ENCODE measurements around the gene OST4. TPM values are rescaled to one million over a fixed set of nuclear protein-coding genes. Genes with fewer than 3 reads are reported as not detected.

The OST4 gene
- polyA plus RNA-seq, 3 donors = 209 to 635 (median 615) TPM

DNA sequence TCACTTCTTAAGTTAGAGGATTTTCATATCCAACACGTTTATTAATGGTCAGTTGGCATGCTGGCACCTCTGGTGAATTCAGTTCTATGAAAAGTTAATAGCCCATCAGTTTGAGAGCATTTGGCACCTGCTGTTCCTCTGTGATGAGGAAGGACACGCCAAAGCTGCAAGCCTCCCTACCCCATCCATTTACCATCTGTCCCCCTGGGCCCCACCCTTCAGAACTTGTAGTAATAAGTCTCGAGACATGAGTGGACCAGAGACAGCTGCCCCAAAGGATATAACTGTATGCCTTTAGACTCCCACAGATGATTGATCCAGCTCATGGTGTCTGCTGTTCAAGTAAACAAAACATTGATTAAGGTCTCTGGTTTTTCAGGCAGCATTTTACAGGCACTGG, 6.3 kb downstream of the OST4 start:
- intact Hi-C loops (cut with micrococcal nuclease) = no loop called here
- whole genome bisulfite sequencing (ENCODE audit: insufficient coverage) = 100% methylated on average over 1 of the region's 3 CpGs
- H3K27me3 Mint-ChIP-seq (ENCODE audit: low read depth in 3 of 3) = peaks cover 0 to 2% (median 0%) of the 10 kb centered on the region in 3 donors
- Histone ChIP-seq H3K4me3 (replicated peaks in 1 of 3; ENCODE audit: low read depth in 2 of 3, low read length in 3 of 3) (no peak overlapping the region), H3K36me3 (replicated peaks in 1 of 2; ENCODE audit: control insufficient read depth in 1 of 2, insufficient read depth in 2 of 2, low read length in 2 of 2) (peaks cover 31 to 60% of the 10 kb centered on the region in 2 donors), H3K4me2 (replicated peaks; ENCODE audit: extremely low read depth, low read length, poor library complexity, severe bottlenecking) (no peak overlapping the region), H3K4me1 (ENCODE audit: control insufficient read depth in 1 of 2, insufficient read depth in 2 of 2, low read length in 2 of 2) (peaks cover under 1 to 2% of the 10 kb centered on the region in 2 donors), H2AFZ (ENCODE audit: insufficient read depth, low read depth, low read length, poor library complexity, severe bottlenecking) (no peak overlapping the region), H3K9me3 (replicated peaks in 1 of 2; ENCODE audit: control insufficient read depth in 1 of 2, insufficient read depth in 1 of 2, low read length in 2 of 2) (no peaks in the 10 kb centered on the region), H4K20me1 (ENCODE audit: insufficient read depth, low read length) (peaks cover 15% of the 10 kb centered on the region), H3K9ac (ENCODE audit: insufficient read depth, low read length, poor library complexity, severe bottlenecking) (no peak overlapping the region), H3K79me2 (ENCODE audit: insufficient read depth, low read length) (peaks cover 13% of the 10 kb centered on the region), H3K27me3 (ENCODE audit: control insufficient read depth in 2 of 2, insufficient read depth in 2 of 2, low read length in 2 of 2) (no peaks in the 10 kb centered on the region), H3K27ac (ENCODE audit: low read depth in 1 of 2, low read length in 2 of 2) (no peak overlapping the region)
- TF ChIP-seq, protein P1, sequence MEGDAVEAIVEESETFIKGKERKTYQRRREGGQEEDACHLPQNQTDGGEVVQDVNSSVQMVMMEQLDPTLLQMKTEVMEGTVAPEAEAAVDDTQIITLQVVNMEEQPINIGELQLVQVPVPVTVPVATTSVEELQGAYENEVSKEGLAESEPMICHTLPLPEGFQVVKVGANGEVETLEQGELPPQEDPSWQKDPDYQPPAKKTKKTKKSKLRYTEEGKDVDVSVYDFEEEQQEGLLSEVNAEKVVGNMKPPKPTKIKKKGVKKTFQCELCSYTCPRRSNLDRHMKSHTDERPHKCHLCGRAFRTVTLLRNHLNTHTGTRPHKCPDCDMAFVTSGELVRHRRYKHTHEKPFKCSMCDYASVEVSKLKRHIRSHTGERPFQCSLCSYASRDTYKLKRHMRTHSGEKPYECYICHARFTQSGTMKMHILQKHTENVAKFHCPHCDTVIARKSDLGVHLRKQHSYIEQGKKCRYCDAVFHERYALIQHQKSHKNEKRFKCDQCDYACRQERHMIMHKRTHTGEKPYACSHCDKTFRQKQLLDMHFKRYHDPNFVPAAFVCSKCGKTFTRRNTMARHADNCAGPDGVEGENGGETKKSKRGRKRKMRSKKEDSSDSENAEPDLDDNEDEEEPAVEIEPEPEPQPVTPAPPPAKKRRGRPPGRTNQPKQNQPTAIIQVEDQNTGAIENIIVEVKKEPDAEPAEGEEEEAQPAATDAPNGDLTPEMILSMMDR (IDR thresholded peaks at IDR 0.05) = no peak
- DNase-seq = no peak
- peaks cover 48 to 70% of the 10 kb centered on the region in 2 donors for H3K36me3 Mint-ChIP-seq
- no peaks in the 10 kb centered on the region for H3K9me3 Mint-ChIP-seq
- no peak overlapping the region for H3K27ac Mint-ChIP-seq
- no peak overlapping the region for H3K4me3 Mint-ChIP-seq
- peaks cover 8% of the 10 kb centered on the region for H3K4me1 Mint-ChIP-seq

DNA sequence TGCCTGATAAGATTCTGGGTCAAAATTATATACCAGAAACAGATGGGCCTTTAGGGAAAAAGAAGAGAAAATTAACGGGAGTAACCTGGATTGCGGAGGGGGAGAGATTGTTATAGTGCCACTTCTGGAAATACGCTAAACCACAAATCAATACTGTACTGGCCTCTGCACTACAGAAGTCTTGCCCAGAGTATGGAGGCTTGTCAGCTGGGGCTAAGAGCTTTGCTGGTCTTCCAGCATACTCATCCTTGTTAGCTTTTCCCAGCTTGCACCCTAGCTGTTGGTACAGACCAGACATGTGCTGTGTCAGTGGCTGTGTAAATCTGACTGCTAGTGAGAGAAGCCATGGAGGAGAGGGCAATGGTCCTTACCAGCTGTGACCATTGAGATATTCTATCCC, 11.1 kb downstream of the OST4 start:
- Mint-ChIP-seq H3K4me3 (no peak overlapping the region), H3K4me1 (no peaks in the 10 kb centered on the region), H3K27ac (no peak overlapping the region), H3K9me3 (no peaks in the 10 kb centered on the region), H3K27me3 (ENCODE audit: low read depth in 3 of 3) (peaks cover 0 to 2% (median 0%) of the 10 kb centered on the region in 3 donors), H3K36me3 (peaks cover 38 to 58% of the 10 kb centered on the region in 2 donors)
- WGBS (ENCODE audit: insufficient coverage) = no CpG with 5 or more reads among the region's 3 CpGs
- intact Hi-C loops (cut with micrococcal nuclease) = no loop called here
- Histone ChIP-seq H3K27me3 (ENCODE audit: control insufficient read depth in 2 of 2, insufficient read depth in 2 of 2, low read length in 2 of 2) (no peaks in the 10 kb centered on the region), H3K9ac (ENCODE audit: insufficient read depth, low read length, poor library complexity, severe bottlenecking) (no peak overlapping the region), H3K27ac (ENCODE audit: low read depth in 1 of 2, low read length in 2 of 2) (no peak overlapping the region), H3K4me1 (ENCODE audit: control insufficient read depth in 1 of 2, insufficient read depth in 2 of 2, low read length in 2 of 2) (no peaks in the 10 kb centered on the region), H3K79me2 (ENCODE audit: insufficient read depth, low read length) (no peaks in the 10 kb centered on the region), H3K9me3 (replicated peaks in 1 of 2; ENCODE audit: control insufficient read depth in 1 of 2, insufficient read depth in 1 of 2, low read length in 2 of 2) (no peaks in the 10 kb centered on the region), H3K4me2 (replicated peaks; ENCODE audit: extremely low read depth, low read length, poor library complexity, severe bottlenecking) (no peak overlapping the region), H4K20me1 (ENCODE audit: insufficient read depth, low read length) (no peaks in the 10 kb centered on the region), H3K36me3 (replicated peaks in 1 of 2; ENCODE audit: control insufficient read depth in 1 of 2, insufficient read depth in 2 of 2, low read length in 2 of 2) (peaks cover 17 to 54% of the 10 kb centered on the region in 2 donors), H3K4me3 (replicated peaks in 1 of 3; ENCODE audit: low read depth in 2 of 3, low read length in 3 of 3) (no peak overlapping the region), H2AFZ (ENCODE audit: insufficient read depth, low read depth, low read length, poor library complexity, severe bottlenecking) (no peak overlapping the region)
- no peak for DNase-seq
- TF ChIP-seq, protein P1 (IDR thresholded peaks at IDR 0.05) = no peak

Measured in CD14-positive monocyte (primary cell).